Measurements from ENCODE around the gene CCHCR1. TPM values are rescaled to one million over a fixed set of nuclear protein-coding genes. Genes with fewer than 3 reads are reported as not detected.

The CCHCR1 gene
- total and polyA plus RNA-seq, 9 of the 15 experiments (the other 6 are each of a cell fraction or from before 2014, with no cell fraction given), result 1.2 to 47.3 (median 32.0) TPM

- TF ChIP-seq, protein P1, sequence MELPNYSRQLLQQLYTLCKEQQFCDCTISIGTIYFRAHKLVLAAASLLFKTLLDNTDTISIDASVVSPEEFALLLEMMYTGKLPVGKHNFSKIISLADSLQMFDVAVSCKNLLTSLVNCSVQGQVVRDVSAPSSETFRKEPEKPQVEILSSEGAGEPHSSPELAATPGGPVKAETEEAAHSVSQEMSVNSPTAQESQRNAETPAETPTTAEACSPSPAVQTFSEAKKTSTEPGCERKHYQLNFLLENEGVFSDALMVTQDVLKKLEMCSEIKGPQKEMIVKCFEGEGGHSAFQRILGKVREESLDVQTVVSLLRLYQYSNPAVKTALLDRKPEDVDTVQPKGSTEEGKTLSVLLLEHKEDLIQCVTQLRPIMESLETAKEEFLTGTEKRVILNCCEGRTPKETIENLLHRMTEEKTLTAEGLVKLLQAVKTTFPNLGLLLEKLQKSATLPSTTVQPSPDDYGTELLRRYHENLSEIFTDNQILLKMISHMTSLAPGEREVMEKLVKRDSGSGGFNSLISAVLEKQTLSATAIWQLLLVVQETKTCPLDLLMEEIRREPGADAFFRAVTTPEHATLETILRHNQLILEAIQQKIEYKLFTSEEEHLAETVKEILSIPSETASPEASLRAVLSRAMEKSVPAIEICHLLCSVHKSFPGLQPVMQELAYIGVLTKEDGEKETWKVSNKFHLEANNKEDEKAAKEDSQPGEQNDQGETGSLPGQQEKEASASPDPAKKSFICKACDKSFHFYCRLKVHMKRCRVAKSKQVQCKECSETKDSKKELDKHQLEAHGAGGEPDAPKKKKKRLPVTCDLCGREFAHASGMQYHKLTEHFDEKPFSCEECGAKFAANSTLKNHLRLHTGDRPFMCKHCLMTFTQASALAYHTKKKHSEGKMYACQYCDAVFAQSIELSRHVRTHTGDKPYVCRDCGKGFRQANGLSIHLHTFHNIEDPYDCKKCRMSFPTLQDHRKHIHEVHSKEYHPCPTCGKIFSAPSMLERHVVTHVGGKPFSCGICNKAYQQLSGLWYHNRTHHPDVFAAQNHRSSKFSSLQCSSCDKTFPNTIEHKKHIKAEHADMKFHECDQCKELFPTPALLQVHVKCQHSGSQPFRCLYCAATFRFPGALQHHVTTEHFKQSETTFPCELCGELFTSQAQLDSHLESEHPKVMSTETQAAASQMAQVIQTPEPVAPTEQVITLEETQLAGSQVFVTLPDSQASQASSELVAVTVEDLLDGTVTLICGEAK (IDR thresholded peaks at IDR 0.05), result no peak
- TF ChIP-seq, protein P1 (CRISPR knock-in tag; IDR thresholded peaks at IDR 0.05), result no peak
- TF ChIP-seq FOXK2 (conservative IDR thresholded peaks at IDR 0.05 in 1 of 2, IDR thresholded peaks at IDR 0.05 in 1 of 2; ENCODE audit: low read depth in 2 of 2), result peak in 1 of 2 experiments; percentile 27; a peak in 1 of 4 replicates
- TF ChIP-seq, protein P2, sequence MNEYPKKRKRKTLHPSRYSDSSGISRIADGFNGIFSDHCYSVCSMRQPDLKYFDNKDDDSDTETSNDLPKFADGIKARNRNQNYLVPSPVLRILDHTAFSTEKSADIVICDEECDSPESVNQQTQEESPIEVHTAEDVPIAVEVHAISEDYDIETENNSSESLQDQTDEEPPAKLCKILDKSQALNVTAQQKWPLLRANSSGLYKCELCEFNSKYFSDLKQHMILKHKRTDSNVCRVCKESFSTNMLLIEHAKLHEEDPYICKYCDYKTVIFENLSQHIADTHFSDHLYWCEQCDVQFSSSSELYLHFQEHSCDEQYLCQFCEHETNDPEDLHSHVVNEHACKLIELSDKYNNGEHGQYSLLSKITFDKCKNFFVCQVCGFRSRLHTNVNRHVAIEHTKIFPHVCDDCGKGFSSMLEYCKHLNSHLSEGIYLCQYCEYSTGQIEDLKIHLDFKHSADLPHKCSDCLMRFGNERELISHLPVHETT (CRISPR knock-in tag; conservative IDR thresholded peaks at IDR 0.05 in 1 of 2, IDR thresholded peaks at IDR 0.05 in 1 of 2), result no peak
- TF ChIP-seq LCOR (CRISPR knock-in tag; IDR thresholded peaks at IDR 0.05), result no peak
- TF ChIP-seq, protein P3, sequence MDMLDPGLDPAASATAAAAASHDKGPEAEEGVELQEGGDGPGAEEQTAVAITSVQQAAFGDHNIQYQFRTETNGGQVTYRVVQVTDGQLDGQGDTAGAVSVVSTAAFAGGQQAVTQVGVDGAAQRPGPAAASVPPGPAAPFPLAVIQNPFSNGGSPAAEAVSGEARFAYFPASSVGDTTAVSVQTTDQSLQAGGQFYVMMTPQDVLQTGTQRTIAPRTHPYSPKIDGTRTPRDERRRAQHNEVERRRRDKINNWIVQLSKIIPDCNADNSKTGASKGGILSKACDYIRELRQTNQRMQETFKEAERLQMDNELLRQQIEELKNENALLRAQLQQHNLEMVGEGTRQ (CRISPR knock-in tag; IDR thresholded peaks at IDR 0.05), result no peak
- peak; percentile 37; the same call in 1 of the 2 replicates for TF ChIP-seq HDAC2 (IDR thresholded peaks at IDR 0.05)
- no peak for TF ChIP-seq SMAD1 (IDR thresholded peaks at IDR 0.05; ENCODE audit: low read depth, low read length, partially characterized antibody)
- no peak for TF ChIP-seq ASH1L (IDR thresholded peaks at IDR 0.05; ENCODE audit: borderline replicate concordance, low read depth, partially characterized antibody)
- TF ChIP-seq PYGO2 (tag; IDR thresholded peaks at IDR 0.05), result no peak
- no peak for TF ChIP-seq PHTF2 (CRISPR knock-in tag; IDR thresholded peaks at IDR 0.05)
- no peak for TF ChIP-seq MXI1 (IDR thresholded peaks at IDR 0.05; ENCODE audit: low read depth, low read length)
- no peak for TF ChIP-seq ZNF436 (CRISPR knock-in tag; IDR thresholded peaks at IDR 0.05)
- no peak for TF ChIP-seq POU5F1 (IDR thresholded peaks at IDR 0.05; ENCODE audit: borderline replicate concordance, low read depth, low read length, partially characterized antibody)
- TF ChIP-seq, protein P4, sequence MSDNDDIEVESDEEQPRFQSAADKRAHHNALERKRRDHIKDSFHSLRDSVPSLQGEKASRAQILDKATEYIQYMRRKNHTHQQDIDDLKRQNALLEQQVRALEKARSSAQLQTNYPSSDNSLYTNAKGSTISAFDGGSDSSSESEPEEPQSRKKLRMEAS (CRISPR knock-in tag; IDR thresholded peaks at IDR 0.05), result peak; percentile 39; the same call in 1 of the 2 replicates
Observed at GRCh38 chr6:31203345-31203979, 45.9 kb upstream of the CCHCR1 start (continued).
